ENCODE measurements around the gene PRDX1.

Gene PRDX1

GRCh38 chr1:45543581-45544417 is 22.1 kb upstream of the PRDX1 start:
- H3K9me3 ChIP-seq (ENCODE audit: control insufficient read depth, low read length) = no peaks in the 10 kb centered on the region
- no peak overlapping the region for H3K14ac ChIP-seq (ENCODE audit: low read length in 2 of 2)
- H2AFZ ChIP-seq (ENCODE audit: low read depth, low read length) = peak overlapping the region; percentile 51
- no peak overlapping the region for H3K9ac ChIP-seq (ENCODE audit: low read length)
- peak; percentile 43 for DNase-seq
- no peaks in the 10 kb centered on the region for H3K79me1 ChIP-seq (replicated peaks; ENCODE audit: low read length, poor library complexity, severe bottlenecking)
- H2BK12ac ChIP-seq (ENCODE audit: low read length in 2 of 2) = no peak overlapping the region
- no peaks in the 10 kb centered on the region for H3K27me3 ChIP-seq (ENCODE audit: control insufficient read depth in 1 of 2, insufficient read depth in 1 of 2, low read length in 2 of 2)
- 53% methylated on average over 8 of the region's 8 CpGs for WGBS
- no peak overlapping the region for H2BK5ac ChIP-seq (ENCODE audit: low read depth, low read length, poor library complexity, severe bottlenecking)
- H2AK5ac ChIP-seq (ENCODE audit: low read length, severe bottlenecking) = no peak overlapping the region
- H3K36me3 ChIP-seq (ENCODE audit: control insufficient read depth in 1 of 2, insufficient read depth in 2 of 2, low read depth in 1 of 2, low read length in 2 of 2) = no peaks in the 10 kb centered on the region
- H3K4me3 ChIP-seq (ENCODE audit: insufficient read depth in 1 of 2, low read depth in 1 of 2, low read length in 2 of 2) = no peak overlapping the region
- H3K4me1 ChIP-seq (ENCODE audit: control insufficient read depth, insufficient read depth, low read depth, low read length) = no peaks in the 10 kb centered on the region
- H2BK120ac ChIP-seq (ENCODE audit: low read depth, low read length) = no peak overlapping the region
- H4K91ac ChIP-seq (ENCODE audit: low read length) = no peak overlapping the region
- H3K4me2 ChIP-seq (ENCODE audit: low read length, poor library complexity, severe bottlenecking) = no peak overlapping the region
- no peak overlapping the region for H4K8ac ChIP-seq (ENCODE audit: low read length)
- H3K23ac ChIP-seq (ENCODE audit: low read length in 2 of 2) = no peak overlapping the region
- no peak overlapping the region for H3K18ac ChIP-seq (ENCODE audit: low read depth in 1 of 2, low read length in 2 of 2)
- no peak overlapping the region for H2BK15ac ChIP-seq (ENCODE audit: low read depth, poor library complexity, severe bottlenecking)
- H3K27ac ChIP-seq (ENCODE audit: low read length, poor library complexity, severe bottlenecking) = no peak overlapping the region
- no peak overlapping the region for H3K4ac ChIP-seq (ENCODE audit: low read depth in 1 of 2, low read length in 2 of 2)

- no peak overlapping the region for H3K27ac ChIP-seq (ENCODE audit: low read length, poor library complexity, severe bottlenecking)
- H3K4ac ChIP-seq (ENCODE audit: low read depth in 1 of 2, low read length in 2 of 2) = no peak overlapping the region
- no peak overlapping the region for H3K18ac ChIP-seq (ENCODE audit: low read depth in 1 of 2, low read length in 2 of 2)
- H2BK12ac ChIP-seq (ENCODE audit: low read length in 2 of 2) = no peak overlapping the region
- H3K9ac ChIP-seq (ENCODE audit: low read length) = no peak overlapping the region
- H3K4me3 ChIP-seq (ENCODE audit: insufficient read depth in 1 of 2, low read depth in 1 of 2, low read length in 2 of 2) = no peak overlapping the region
- peak overlapping the region; percentile 38 for H2BK5ac ChIP-seq (ENCODE audit: low read depth, low read length, poor library complexity, severe bottlenecking)
- DNase-seq = no peak
- H2AFZ ChIP-seq (ENCODE audit: low read depth, low read length) = no peak overlapping the region
- no peak overlapping the region for H2AK5ac ChIP-seq (ENCODE audit: low read length, severe bottlenecking)
- no peak overlapping the region for H2BK120ac ChIP-seq (ENCODE audit: low read depth, low read length)
- H2BK15ac ChIP-seq (ENCODE audit: low read depth, poor library complexity, severe bottlenecking) = no peak overlapping the region
- H3K79me1 ChIP-seq (replicated peaks; ENCODE audit: low read length, poor library complexity, severe bottlenecking) = no peaks in the 10 kb centered on the region
- H3K9me3 ChIP-seq (ENCODE audit: control insufficient read depth, low read length) = no peaks in the 10 kb centered on the region
- H3K4me2 ChIP-seq (ENCODE audit: low read length, poor library complexity, severe bottlenecking) = no peak overlapping the region
- no peak overlapping the region for H4K8ac ChIP-seq (ENCODE audit: low read length)
- H3K23ac ChIP-seq (ENCODE audit: low read length in 2 of 2) = no peak overlapping the region
- WGBS = 90% methylated on average over 4 of the region's 4 CpGs
- no peaks in the 10 kb centered on the region for H3K36me3 ChIP-seq (ENCODE audit: control insufficient read depth in 1 of 2, insufficient read depth in 2 of 2, low read depth in 1 of 2, low read length in 2 of 2)
- H3K27me3 ChIP-seq (ENCODE audit: control insufficient read depth in 1 of 2, insufficient read depth in 1 of 2, low read length in 2 of 2) = no peaks in the 10 kb centered on the region
- H3K4me1 ChIP-seq (ENCODE audit: control insufficient read depth, insufficient read depth, low read depth, low read length) = no peaks in the 10 kb centered on the region
- H4K91ac ChIP-seq (ENCODE audit: low read length) = no peak overlapping the region
- H3K14ac ChIP-seq (ENCODE audit: low read length in 2 of 2) = no peak overlapping the region
These were observed 20.9 kb upstream of the PRDX1 start for GRCh38 chr1:45542591-45542990.

- Histone ChIP-seq H2BK12ac (ENCODE audit: low read length in 2 of 2) (no peak overlapping the region), H3K27me3 (ENCODE audit: control insufficient read depth in 1 of 2, insufficient read depth in 1 of 2, low read length in 2 of 2) (no peaks in the 10 kb centered on the region), H3K23ac (ENCODE audit: low read length in 2 of 2) (no peak overlapping the region), H4K8ac (ENCODE audit: low read length) (no peak overlapping the region), H4K91ac (ENCODE audit: low read length) (no peak overlapping the region), H3K4ac (ENCODE audit: low read depth in 1 of 2, low read length in 2 of 2) (no peak overlapping the region), H2AFZ (ENCODE audit: low read depth, low read length) (no peak overlapping the region), H2BK120ac (ENCODE audit: low read depth, low read length) (no peak overlapping the region), H3K36me3 (ENCODE audit: control insufficient read depth in 1 of 2, insufficient read depth in 2 of 2, low read depth in 1 of 2, low read length in 2 of 2) (no peaks in the 10 kb centered on the region), H2BK15ac (ENCODE audit: low read depth, poor library complexity, severe bottlenecking) (no peak overlapping the region), H3K79me1 (replicated peaks; ENCODE audit: low read length, poor library complexity, severe bottlenecking) (no peaks in the 10 kb centered on the region), H3K9me3 (ENCODE audit: control insufficient read depth, low read length) (no peaks in the 10 kb centered on the region), H2BK5ac (ENCODE audit: low read depth, low read length, poor library complexity, severe bottlenecking) (no peak overlapping the region), H3K4me1 (ENCODE audit: control insufficient read depth, insufficient read depth, low read depth, low read length) (no peaks in the 10 kb centered on the region), H3K14ac (ENCODE audit: low read length in 2 of 2) (no peak overlapping the region), H2AK5ac (ENCODE audit: low read length, severe bottlenecking) (no peak overlapping the region), H3K18ac (ENCODE audit: low read depth in 1 of 2, low read length in 2 of 2) (no peak overlapping the region), H3K4me3 (ENCODE audit: insufficient read depth in 1 of 2, low read depth in 1 of 2, low read length in 2 of 2) (no peak overlapping the region), H3K27ac (ENCODE audit: low read length, poor library complexity, severe bottlenecking) (no peak overlapping the region), H3K9ac (ENCODE audit: low read length) (no peak overlapping the region), H3K4me2 (ENCODE audit: low read length, poor library complexity, severe bottlenecking) (no peak overlapping the region)
- WGBS = no CpG with 5 or more reads among the region's 1 CpG
- no peak for DNase-seq
These were observed 19.5 kb upstream of the PRDX1 start for GRCh38 chr1:45541193-45541592.

DNA sequence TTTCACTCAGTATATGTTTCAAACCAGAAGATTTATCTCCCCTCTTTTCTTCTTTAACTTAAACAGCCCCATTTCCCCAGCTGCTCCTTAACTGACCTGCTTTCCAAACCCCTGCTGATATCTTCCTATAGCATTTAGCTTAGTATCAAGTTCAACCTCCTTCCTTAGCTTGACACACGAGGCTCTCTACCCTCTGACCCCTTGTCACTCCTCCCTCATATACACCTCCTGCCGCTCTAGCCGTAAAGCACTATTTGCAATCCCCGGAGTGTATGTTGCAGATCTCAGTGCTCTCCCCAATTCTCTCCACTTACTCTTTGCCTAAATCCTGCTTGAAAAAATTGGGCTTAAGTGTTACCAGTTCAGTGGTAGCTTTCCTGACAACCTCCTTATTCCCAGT is 15.2 kb upstream of the PRDX1 start:
- no peaks in the 10 kb centered on the region for H3K9me3 ChIP-seq (ENCODE audit: control insufficient read depth, low read length)
- H3K18ac ChIP-seq (ENCODE audit: low read depth in 1 of 2, low read length in 2 of 2) = no peak overlapping the region
- no peaks in the 10 kb centered on the region for H3K4me1 ChIP-seq (ENCODE audit: control insufficient read depth, insufficient read depth, low read depth, low read length)
- H2BK120ac ChIP-seq (ENCODE audit: low read depth, low read length) = no peak overlapping the region
- no peak overlapping the region for H2BK12ac ChIP-seq (ENCODE audit: low read length in 2 of 2)
- H3K14ac ChIP-seq (ENCODE audit: low read length in 2 of 2) = no peak overlapping the region
- no peak overlapping the region for H2AK5ac ChIP-seq (ENCODE audit: low read length, severe bottlenecking)
- H3K4me3 ChIP-seq (ENCODE audit: insufficient read depth in 1 of 2, low read depth in 1 of 2, low read length in 2 of 2) = no peak overlapping the region
- no peaks in the 10 kb centered on the region for H3K36me3 ChIP-seq (ENCODE audit: control insufficient read depth in 1 of 2, insufficient read depth in 2 of 2, low read depth in 1 of 2, low read length in 2 of 2)
- no peak overlapping the region for H3K23ac ChIP-seq (ENCODE audit: low read length in 2 of 2)
- no peak overlapping the region for H4K8ac ChIP-seq (ENCODE audit: low read length)
- no peak overlapping the region for H2AFZ ChIP-seq (ENCODE audit: low read depth, low read length)
- H3K27me3 ChIP-seq (ENCODE audit: control insufficient read depth in 1 of 2, insufficient read depth in 1 of 2, low read length in 2 of 2) = no peaks in the 10 kb centered on the region
- no peak overlapping the region for H4K91ac ChIP-seq (ENCODE audit: low read length)
- H2BK15ac ChIP-seq (ENCODE audit: low read depth, poor library complexity, severe bottlenecking) = no peak overlapping the region
- no peak overlapping the region for H2BK5ac ChIP-seq (ENCODE audit: low read depth, low read length, poor library complexity, severe bottlenecking)
- H3K79me1 ChIP-seq (replicated peaks; ENCODE audit: low read length, poor library complexity, severe bottlenecking) = no peaks in the 10 kb centered on the region
- no peak overlapping the region for H3K4ac ChIP-seq (ENCODE audit: low read depth in 1 of 2, low read length in 2 of 2)
- no peak for DNase-seq
- H3K9ac ChIP-seq (ENCODE audit: low read length) = no peak overlapping the region
- whole genome bisulfite sequencing = 58% methylated on average over 4 of the region's 4 CpGs
- H3K27ac ChIP-seq (ENCODE audit: low read length, poor library complexity, severe bottlenecking) = no peak overlapping the region
- H3K4me2 ChIP-seq (ENCODE audit: low read length, poor library complexity, severe bottlenecking) = no peak overlapping the region

Measured in mesenchymal stem cell (in vitro differentiated cells and primary cell).